ENCODE data around the gene PCOLCE2.

DNA sequence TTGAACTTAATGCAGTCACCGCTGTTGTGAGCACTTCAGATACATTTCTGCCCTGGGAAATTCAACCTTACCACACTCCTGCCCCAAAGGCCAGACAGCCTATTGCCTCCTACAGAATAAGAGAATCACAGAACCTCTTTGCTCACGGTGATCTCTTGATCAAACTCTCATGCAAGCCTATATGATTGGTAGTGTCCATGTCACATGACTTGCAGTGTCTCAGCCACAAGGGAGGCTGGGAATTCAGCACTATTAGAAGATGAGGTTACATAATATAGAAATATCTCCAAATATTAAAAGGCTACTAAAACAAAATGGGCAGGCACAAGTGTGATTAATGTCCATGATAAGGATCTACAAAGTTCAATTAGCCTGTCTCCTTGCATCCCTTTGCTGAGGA lies 3.8 kb upstream of the PCOLCE2 start:
- TF ChIP-seq TAF1 (IDR thresholded peaks at IDR 0.05; ENCODE audit: low read depth, low read length) (no peak), RAD21 (IDR thresholded peaks at IDR 0.05 in 1 of 2, conservative IDR thresholded peaks at IDR 0.05 in 1 of 2; ENCODE audit: low read depth in 2 of 2, low read length in 2 of 2) (no peak), EP300 (IDR thresholded peaks at IDR 0.05; ENCODE audit: borderline replicate concordance in 1 of 2, low read depth in 2 of 2, low read length in 2 of 2) (no peak)
- TF ChIP-seq, protein P1, sequence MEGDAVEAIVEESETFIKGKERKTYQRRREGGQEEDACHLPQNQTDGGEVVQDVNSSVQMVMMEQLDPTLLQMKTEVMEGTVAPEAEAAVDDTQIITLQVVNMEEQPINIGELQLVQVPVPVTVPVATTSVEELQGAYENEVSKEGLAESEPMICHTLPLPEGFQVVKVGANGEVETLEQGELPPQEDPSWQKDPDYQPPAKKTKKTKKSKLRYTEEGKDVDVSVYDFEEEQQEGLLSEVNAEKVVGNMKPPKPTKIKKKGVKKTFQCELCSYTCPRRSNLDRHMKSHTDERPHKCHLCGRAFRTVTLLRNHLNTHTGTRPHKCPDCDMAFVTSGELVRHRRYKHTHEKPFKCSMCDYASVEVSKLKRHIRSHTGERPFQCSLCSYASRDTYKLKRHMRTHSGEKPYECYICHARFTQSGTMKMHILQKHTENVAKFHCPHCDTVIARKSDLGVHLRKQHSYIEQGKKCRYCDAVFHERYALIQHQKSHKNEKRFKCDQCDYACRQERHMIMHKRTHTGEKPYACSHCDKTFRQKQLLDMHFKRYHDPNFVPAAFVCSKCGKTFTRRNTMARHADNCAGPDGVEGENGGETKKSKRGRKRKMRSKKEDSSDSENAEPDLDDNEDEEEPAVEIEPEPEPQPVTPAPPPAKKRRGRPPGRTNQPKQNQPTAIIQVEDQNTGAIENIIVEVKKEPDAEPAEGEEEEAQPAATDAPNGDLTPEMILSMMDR (IDR thresholded peaks at IDR 0.05; ENCODE audit: control extremely low read depth in 1 of 3, insufficient read depth in 1 of 3, low read depth in 1 of 3, low read length in 3 of 3) = no peak

Data from H1 (cell line).